Coronary artery (tissue), 2 donors: Measurements from ENCODE around the gene UBXN6.

Source experiments
- DNase-seq: peaks from one replicate; pipeline ENCODE4 v3.0.0-alpha.2; 2017; ENCODE audit warnings: low spot score
- H3K27ac ChIP-seq, 2 donors: fragments of 200-600 bp; sonication (generic); one replicate each; pipeline ENCODE4 v1.5.1; 2016 to 2019
- H3K4me3 ChIP-seq: fragments of 200-600 bp; sonication (generic); 2 replicates; pipeline ENCODE4 v1.5.1; 2016; ENCODE audit warnings: mild to moderate bottlenecking, moderate library complexity
- CTCF ChIP-seq: fragments of 200-600 bp; sonication (generic); IDR thresholded peaks from one replicate; pipeline ENCODE4 v1.5.1; 2019; ENCODE audit warnings: antibody characterized with exemption

UBXN6 gene

GRCh38 chr19:4414144-4414799, 43.3 kb downstream of the UBXN6 start:
- no peak for DNase-seq
- Histone ChIP-seq H3K4me3 (no peak overlapping the region), H3K27ac (no peak overlapping the region)
- no peak for TF ChIP-seq CTCF

GRCh38 chr19:4413588-4413987, 44.0 kb downstream of the UBXN6 start:
- Histone ChIP-seq H3K27ac (no peak overlapping the region), H3K4me3 (no peak overlapping the region)
- no peak for TF ChIP-seq CTCF
- DNase-seq, result no peak

- Histone ChIP-seq H3K27ac (no peak overlapping the region), H3K4me3 (no peak overlapping the region)
- DNase-seq, result no peak
- TF ChIP-seq CTCF, result no peak
Observed at GRCh38 chr19:4409123-4409933, 48.3 kb downstream of the UBXN6 start.

- no peak for TF ChIP-seq CTCF
- no peak overlapping the region for H3K4me3 ChIP-seq
- H3K27ac ChIP-seq, result no peak overlapping the region
- no peak for DNase-seq
Observed at GRCh38 chr19:4406626-4407025, 51.0 kb downstream of the UBXN6 start.

DNA sequence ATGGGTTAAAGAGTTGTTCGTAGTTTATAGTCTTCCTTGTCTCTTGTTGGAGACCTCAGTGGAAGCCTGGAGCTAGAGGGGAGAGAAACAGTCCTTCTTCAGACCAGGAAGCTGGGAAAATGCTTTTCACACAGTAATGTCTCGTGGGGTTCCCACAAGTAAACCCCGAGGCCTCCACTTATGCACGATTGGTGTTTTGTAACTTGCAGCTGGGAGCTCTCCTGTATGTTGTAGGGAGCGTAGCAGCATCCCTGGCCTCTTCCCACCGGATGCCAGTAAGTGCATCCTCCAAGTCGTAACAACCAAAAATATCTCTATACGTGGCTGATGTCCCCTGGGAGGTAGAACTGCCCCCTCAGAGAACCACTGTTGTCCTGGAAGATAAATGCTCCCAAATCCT, 51.6 kb downstream of the UBXN6 start:
- TF ChIP-seq CTCF, result no peak
- no peak for DNase-seq
- H3K27ac ChIP-seq, result no peak overlapping the region
- H3K4me3 ChIP-seq, result no peak overlapping the region

DNA sequence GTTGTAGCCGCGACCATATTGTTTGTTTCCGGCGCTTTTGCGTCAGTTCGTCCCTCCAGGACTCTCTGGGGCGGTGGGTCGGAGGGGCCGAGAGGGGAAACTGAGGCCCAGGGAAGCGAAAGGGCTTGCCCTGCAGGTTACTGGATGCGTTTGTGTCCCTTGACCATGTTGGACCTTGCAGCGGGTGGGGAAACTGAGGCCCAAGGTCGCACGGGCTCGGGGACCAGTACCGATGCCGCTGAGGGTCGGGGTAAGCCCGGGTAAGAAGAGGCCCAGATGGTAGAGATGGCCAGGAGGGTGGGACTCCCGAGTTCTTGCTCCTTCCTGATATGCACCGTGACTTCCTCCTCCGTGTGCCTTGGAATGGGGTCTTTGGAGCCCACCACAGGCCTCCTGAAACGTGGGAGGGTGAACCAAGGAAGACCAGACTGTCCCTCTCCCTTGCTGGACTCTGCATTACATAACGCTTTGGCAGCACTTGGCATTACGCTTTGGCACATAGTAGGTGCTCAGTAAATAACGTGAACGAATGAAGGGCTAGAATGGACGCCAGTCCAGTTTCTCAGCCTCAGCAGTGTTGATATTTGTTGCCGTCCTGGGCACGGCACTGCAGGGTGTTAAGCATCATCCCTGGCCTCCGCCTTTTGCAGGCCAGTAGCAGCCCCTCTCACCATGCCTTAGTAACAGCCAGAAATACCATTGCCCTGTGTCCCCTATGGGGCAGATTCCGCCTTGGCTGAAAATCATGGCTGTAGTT, 54.4 kb downstream of the UBXN6 start:
- H3K27ac ChIP-seq, result peak overlapping the region; percentile 89 to 92
- no peak for DNase-seq
- TF ChIP-seq CTCF, result no peak
- H3K4me3 ChIP-seq, result peak overlapping the region; percentile 79
